Neutrophil (primary cell): ENCODE data around the gene CNTD1.
A peak's percentile ranks its signal among the peaks of the same experiment; 100 is the strongest.

Source experiments
- H3K27ac ChIP-seq: fragments of 200-600 bp; sonication (generic); 2 replicates; pipeline ENCODE4 v1.5.1; 2016; ENCODE audit warnings: mild to moderate bottlenecking, moderate library complexity
- H3K27me3 ChIP-seq: fragments of 200-600 bp; sonication (generic); 2 replicates; pipeline ENCODE4 v1.6.0; 2016; ENCODE audit warnings: mild to moderate bottlenecking
- H3K36me3 ChIP-seq: fragments of 200-600 bp; sonication (generic); 2 replicates; pipeline ENCODE4 v1.5.1; 2017
- H3K4me1 ChIP-seq, 2 experiments: fragments of 200-600 bp in 1 of 2; sonication (generic) in 1 of 2; 1 replicate in 1 of 2; 2 replicates in 1 of 2; pipeline versions ENCODE4 v1.5.1 to v1.6.1; 2013 to 2016; ENCODE audit warnings: low read depth in 1 of 2, low read length in 1 of 2, mild to moderate bottlenecking in 1 of 2, moderate library complexity in 1 of 2; ENCODE audit not compliant: control insufficient read depth in 1 of 2, insufficient read depth in 1 of 2
- H3K4me3 ChIP-seq, 2 experiments: fragments of 200-600 bp in 1 of 2; sonication (generic) in 1 of 2; 1 replicate in 1 of 2; 2 replicates in 1 of 2; pipeline ENCODE4 v1.5.1; 2013 to 2016; ENCODE audit warnings: low read depth in 1 of 2, low read length in 1 of 2, mild to moderate bottlenecking in 1 of 2, moderate library complexity in 1 of 2
- H3K9me3 ChIP-seq: fragments of 200-600 bp; sonication (generic); 2 replicates; pipeline ENCODE4 v1.5.1; 2016
- TF ChIP-seq, protein P1 (sequence below): fragments of 200-600 bp; sonication (generic); IDR thresholded peaks from 2 replicates; pipeline ENCODE4 v1.5.1; 2016; ENCODE audit warnings: antibody characterized with exemption

Gene CNTD1

DNA sequence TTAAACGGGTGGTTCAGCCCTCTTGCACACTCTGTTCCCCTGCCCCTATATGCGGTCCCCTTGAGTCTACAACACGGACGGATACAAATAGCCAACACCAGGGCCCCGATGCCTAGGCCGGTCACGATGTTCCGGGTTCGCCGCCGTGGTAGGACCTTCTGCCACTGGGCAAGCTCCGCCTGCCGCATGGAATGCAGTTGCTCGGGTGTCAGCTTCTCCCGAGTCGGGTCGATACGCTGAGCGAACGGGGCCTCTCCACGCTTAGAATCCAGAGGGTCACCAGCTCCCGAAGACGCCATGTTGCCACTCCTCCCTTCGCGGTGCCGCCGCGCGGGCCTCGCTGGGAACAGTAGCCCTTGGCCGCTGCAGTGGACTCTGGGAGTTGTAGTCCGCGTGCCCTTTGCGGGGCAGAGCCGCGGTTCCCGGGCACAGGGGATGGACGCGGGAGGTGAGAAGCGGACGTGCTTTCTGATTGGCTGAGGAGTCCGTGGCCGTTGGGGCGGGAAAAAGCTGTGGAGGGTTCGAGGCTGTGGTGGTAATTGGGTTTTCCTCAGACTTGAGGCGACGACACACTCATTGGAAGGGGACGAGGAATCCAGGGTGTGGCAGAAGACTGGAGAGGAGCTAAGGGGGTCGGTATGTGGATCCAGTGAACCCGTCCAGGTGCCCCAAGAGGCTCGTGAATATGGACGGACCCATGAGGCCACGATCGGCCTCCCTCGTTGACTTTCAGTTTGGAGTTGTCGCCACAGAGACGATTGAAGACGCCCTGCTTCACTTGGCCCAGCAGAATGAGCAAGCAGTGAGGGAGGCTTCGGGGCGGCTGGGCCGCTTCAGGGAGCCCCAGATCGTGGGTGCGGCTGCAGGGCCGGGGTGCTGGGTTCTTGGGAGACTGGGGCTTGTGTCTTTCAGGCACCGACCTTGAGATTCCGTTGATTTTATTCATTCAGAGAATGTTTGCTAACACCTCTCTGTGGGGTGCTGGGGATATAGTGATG, at the start of gene CNTD1, which contains the start of gene COA3:
CNTD1 (plus strand) TSS at position 479 of the 998 bp plus-strand sequence; CDS start at position 686, 207 bp downstream.
COA3 (minus strand) TSS at position 322 of the 998 bp plus-strand sequence; CDS start at position 299, 23 bp downstream.
- peaks cover 13% of the 10 kb centered on the region in 2 experiments for H3K4me1 ChIP-seq
- H3K4me3 ChIP-seq, result peak within 1 kb of the TSS; percentile 68 to 74
- no peaks in the 10 kb centered on the region for H3K36me3 ChIP-seq
- TF ChIP-seq, protein P1, sequence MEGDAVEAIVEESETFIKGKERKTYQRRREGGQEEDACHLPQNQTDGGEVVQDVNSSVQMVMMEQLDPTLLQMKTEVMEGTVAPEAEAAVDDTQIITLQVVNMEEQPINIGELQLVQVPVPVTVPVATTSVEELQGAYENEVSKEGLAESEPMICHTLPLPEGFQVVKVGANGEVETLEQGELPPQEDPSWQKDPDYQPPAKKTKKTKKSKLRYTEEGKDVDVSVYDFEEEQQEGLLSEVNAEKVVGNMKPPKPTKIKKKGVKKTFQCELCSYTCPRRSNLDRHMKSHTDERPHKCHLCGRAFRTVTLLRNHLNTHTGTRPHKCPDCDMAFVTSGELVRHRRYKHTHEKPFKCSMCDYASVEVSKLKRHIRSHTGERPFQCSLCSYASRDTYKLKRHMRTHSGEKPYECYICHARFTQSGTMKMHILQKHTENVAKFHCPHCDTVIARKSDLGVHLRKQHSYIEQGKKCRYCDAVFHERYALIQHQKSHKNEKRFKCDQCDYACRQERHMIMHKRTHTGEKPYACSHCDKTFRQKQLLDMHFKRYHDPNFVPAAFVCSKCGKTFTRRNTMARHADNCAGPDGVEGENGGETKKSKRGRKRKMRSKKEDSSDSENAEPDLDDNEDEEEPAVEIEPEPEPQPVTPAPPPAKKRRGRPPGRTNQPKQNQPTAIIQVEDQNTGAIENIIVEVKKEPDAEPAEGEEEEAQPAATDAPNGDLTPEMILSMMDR, result no peak
- peak within 1 kb of the TSS; percentile 36 for H3K27ac ChIP-seq
- H3K27me3 ChIP-seq, result peaks cover 15% of the 10 kb centered on the region
- H3K9me3 ChIP-seq, result no peaks in the 10 kb centered on the region

GRCh38 chr17:42748908-42749798, 49.5 kb upstream of the CNTD1 start:
- H3K4me3 ChIP-seq, result no peak overlapping the region
- H3K36me3 ChIP-seq, result no peaks in the 10 kb centered on the region
- H3K4me1 ChIP-seq, result peaks cover 6 to 8% of the 10 kb centered on the region in 2 experiments
- no peak overlapping the region for H3K27ac ChIP-seq
- TF ChIP-seq, protein P1, result no peak
- peaks cover 87% of the 10 kb centered on the region for H3K27me3 ChIP-seq
- no peaks in the 10 kb centered on the region for H3K9me3 ChIP-seq

DNA sequence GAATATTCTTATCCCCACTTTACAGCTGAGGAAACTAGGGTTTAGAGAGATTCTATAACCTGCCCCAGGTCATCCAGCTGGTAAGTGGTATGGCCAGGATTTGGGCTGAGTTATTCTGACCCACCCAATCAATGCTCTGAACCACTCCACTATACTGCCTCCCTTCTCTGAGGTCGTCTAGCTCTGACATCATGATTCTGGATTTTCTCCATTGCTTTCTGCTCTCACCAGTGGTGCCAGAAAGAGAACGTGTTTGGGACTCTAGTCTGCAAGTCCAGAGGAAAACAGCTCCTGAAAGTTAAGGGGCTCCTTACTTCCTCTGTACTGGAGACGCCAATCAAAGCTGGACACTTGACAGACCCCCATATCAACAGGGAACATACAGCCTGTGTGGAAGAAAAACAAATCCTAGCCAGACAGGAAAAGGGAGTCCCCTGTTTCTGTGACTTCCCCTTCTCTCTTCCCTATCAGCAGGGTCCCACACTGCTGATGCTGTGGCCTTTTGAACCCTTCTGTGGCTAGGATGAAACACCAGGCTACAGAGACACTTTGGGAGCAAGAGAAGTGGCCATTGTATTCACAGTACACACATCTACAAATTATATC, 47.8 kb upstream of the CNTD1 start:
- TF ChIP-seq, protein P1, result no peak
- H3K36me3 ChIP-seq, result no peaks in the 10 kb centered on the region
- H3K9me3 ChIP-seq, result no peaks in the 10 kb centered on the region
- peaks cover 99% of the 10 kb centered on the region for H3K27me3 ChIP-seq
- no peaks in the 10 kb centered on the region for H3K4me1 ChIP-seq
- H3K4me3 ChIP-seq, result no peak overlapping the region
- H3K27ac ChIP-seq, result no peak overlapping the region

DNA sequence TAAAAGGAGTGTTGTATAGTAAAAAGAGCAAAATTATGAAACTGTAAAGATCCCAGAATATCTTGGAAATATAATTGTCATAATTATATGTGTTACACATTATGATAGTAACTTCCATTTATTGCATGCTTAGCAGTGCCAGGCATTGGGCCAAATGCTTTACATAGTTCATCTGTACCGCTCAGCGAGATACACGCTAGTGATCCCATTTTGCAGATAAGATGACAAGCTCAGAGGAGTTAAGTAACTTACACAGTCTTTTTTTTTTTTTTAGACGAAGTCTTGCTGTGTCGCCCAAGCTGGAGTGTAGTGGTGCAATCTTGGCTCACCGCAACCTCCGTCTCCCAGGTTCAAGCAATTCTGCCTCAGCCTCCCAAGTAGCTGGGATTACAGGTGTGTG, 47.0 kb upstream of the CNTD1 start:
- H3K9me3 ChIP-seq, result no peaks in the 10 kb centered on the region
- H3K4me3 ChIP-seq, result no peak overlapping the region
- H3K27me3 ChIP-seq, result peaks cover 99% of the 10 kb centered on the region
- TF ChIP-seq, protein P1, result no peak
- no peaks in the 10 kb centered on the region for H3K4me1 ChIP-seq
- no peak overlapping the region for H3K27ac ChIP-seq
- no peaks in the 10 kb centered on the region for H3K36me3 ChIP-seq

DNA sequence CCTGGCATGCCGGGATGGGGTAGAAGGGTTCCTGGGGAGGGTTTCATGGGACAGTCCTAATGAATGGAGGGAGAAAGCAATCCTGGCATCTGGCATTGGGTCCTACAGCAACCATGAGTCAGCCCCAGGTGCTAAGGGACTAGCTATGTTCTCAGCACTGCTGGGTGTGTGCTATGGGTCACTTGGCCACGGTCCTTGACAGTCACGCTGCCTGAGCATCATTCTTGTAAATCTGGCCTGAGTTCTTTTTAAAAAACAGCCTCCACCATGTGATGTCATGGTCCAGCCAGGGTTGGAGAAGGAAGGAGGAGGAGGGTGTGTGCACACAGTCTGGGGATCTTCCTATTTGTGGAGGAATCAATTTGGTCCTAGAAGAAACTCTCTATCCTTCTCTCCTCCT, 43.9 kb upstream of the CNTD1 start:
- H3K4me3 ChIP-seq, result no peak overlapping the region
- peaks cover 99% of the 10 kb centered on the region for H3K27me3 ChIP-seq
- H3K27ac ChIP-seq, result no peak overlapping the region
- no peaks in the 10 kb centered on the region for H3K9me3 ChIP-seq
- TF ChIP-seq, protein P1, result no peak
- no peaks in the 10 kb centered on the region for H3K4me1 ChIP-seq
- no peaks in the 10 kb centered on the region for H3K36me3 ChIP-seq
